ENCODE data around the gene DYNLT1.
"Not testable (repeated sequence)": the region's sequence is repeated elsewhere in the genome, so short reads cannot be mapped to it uniquely, and the experiment has no call there.

DYNLT1 gene

GRCh38 chr6:158662954-158663624 lies 18.5 kb upstream of the DYNLT1 start:
- DNase-seq, result no peak

- no peak for DNase-seq
These were observed 18.0 kb upstream of the DYNLT1 start for GRCh38 chr6:158662607-158662953.

GRCh38 chr6:158661156-158661685 lies 16.7 kb upstream of the DYNLT1 start:
- DNase-seq, result no peak

GRCh38 chr6:158660333-158660754 lies 15.8 kb upstream of the DYNLT1 start:
- DNase-seq, result peak; percentile 80

- DNase-seq, result not testable (repeated sequence)
These were observed 12.4 kb upstream of the DYNLT1 start for GRCh38 chr6:158656986-158657385.

- DNase-seq, result peak; percentile 92
These were observed 11.3 kb upstream of the DYNLT1 start for GRCh38 chr6:158655569-158656450.

- DNase-seq, result no peak
These were observed 10.5 kb upstream of the DYNLT1 start for GRCh38 chr6:158654960-158655489.

- DNase-seq, result no peak
These were observed 10.0 kb upstream of the DYNLT1 start for GRCh38 chr6:158654498-158654897.

- DNase-seq, result no peak
These were observed 9.2 kb upstream of the DYNLT1 start for GRCh38 chr6:158653577-158654354.

- not testable (repeated sequence) for DNase-seq
These were observed 7.6 kb upstream of the DYNLT1 start for GRCh38 chr6:158651981-158652737.

GRCh38 chr6:158649289-158650143 lies 5.0 kb upstream of the DYNLT1 start, which contains the start of gene SYTL3:
TSS of gene SYTL3 (plus strand) at chr6:158650054. CDS start at chr6:158663269, 13,215 bp downstream.
- DNase-seq, result no peak

- DNase-seq, result no peak
These were observed 4.2 kb upstream of the DYNLT1 start for GRCh38 chr6:158648682-158649131.

GRCh38 chr6:158647501-158647900 lies 3.0 kb upstream of the DYNLT1 start:
- DNase-seq, result no peak

GRCh38 chr6:158646023-158646910 lies 1.7 kb upstream of the DYNLT1 start:
- DNase-seq, result no peak

GRCh38 chr6:158645064-158646022 lies 800 bp upstream of the DYNLT1 start:
- DNase-seq, result no peak

GRCh38 chr6:158643836-158644230 lies 710 bp downstream of the DYNLT1 start:
- no peak for DNase-seq

GRCh38 chr6:158642097-158642601 lies 2.4 kb downstream of the DYNLT1 start:
- no peak for DNase-seq

GRCh38 chr6:158640519-158640918 lies 4.0 kb downstream of the DYNLT1 start:
- DNase-seq, result no peak

Measured in NCI-H510A (cell line).